Activated T-helper 1 cell treated with Interleukin-2 at 50 U/mL for 16 hours (primary cell): ENCODE data around the gene PERCC1.
"Not testable (repeated sequence)": the region's sequence is repeated elsewhere in the genome, so short reads cannot be mapped to it uniquely, and the experiment has no call there.

Source experiments
- DNase-seq: peaks from one replicate; pipeline ENCODE4 v3.0.0-alpha.2; 2020; ENCODE audit warnings: low read depth

PERCC1 gene

GRCh38 chr16:1450218-1450617 is 19.3 kb downstream of the PERCC1 start:
- DNase-seq, result no peak

DNA sequence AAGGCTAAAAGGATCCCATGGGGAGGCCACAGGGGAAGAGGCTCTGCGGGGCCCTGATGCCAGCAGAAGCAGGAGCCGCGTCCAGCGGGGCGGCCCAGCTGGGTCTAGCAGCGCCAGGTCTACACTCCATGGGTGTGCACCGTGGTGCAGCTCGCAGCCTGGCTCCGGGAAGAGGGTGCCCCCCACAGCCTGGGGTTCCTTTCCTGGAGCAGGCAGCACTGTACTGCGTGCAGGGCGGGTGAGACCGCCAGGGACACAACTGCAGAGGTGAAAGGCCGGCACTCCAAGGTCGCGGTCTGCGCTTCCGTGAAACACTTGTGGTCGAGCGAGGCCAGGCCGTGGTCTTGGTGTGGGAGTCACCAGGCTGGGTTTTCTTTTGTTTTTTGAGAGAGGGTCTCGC is 20.0 kb downstream of the PERCC1 start:
- no peak for DNase-seq

GRCh38 chr16:1451702-1452392 is 21.0 kb downstream of the PERCC1 start:
- no peak for DNase-seq

GRCh38 chr16:1452530-1452929 is 21.7 kb downstream of the PERCC1 start:
- no peak for DNase-seq

DNA sequence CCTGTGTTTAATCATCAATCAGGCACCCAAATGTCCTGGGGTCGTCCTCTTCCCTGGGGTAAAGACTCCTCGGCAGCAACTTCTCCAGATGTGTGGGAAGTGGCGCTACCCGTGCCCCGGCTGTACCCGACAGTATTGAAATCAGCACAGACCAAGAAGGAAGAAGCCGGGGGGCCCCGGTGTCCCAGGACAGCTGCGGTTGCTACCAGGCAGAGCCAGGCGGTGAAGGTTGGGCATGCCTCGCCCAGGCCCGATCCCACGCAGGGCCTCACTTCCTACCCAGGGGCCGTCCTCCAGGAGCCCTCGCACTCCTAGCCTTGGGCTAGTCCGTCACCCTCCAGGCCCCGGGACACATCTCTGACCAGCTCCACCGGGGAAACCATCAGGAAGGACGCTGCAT is 22.4 kb downstream of the PERCC1 start:
- DNase-seq, result no peak

DNA sequence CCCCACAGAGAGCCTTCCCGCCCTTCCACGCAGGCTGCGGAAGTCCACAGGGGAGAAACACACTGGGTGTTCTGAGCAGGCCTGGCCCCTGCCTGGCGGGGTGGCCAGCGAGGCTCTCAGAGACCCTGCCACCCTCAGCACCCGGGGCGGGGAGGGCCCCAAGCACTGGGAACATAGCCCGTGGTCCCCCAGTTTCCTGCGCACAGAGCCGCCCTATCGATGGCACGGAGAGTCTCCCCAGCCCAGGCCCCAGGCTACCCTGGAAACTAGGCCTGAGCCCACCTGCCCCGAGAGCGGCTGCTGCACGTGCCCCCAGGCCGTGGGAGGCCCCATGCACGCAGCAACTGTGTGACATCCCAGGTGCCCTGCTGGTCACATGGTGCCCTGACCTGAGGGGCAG is 23.7 kb downstream of the PERCC1 start:
- DNase-seq, result no peak

DNA sequence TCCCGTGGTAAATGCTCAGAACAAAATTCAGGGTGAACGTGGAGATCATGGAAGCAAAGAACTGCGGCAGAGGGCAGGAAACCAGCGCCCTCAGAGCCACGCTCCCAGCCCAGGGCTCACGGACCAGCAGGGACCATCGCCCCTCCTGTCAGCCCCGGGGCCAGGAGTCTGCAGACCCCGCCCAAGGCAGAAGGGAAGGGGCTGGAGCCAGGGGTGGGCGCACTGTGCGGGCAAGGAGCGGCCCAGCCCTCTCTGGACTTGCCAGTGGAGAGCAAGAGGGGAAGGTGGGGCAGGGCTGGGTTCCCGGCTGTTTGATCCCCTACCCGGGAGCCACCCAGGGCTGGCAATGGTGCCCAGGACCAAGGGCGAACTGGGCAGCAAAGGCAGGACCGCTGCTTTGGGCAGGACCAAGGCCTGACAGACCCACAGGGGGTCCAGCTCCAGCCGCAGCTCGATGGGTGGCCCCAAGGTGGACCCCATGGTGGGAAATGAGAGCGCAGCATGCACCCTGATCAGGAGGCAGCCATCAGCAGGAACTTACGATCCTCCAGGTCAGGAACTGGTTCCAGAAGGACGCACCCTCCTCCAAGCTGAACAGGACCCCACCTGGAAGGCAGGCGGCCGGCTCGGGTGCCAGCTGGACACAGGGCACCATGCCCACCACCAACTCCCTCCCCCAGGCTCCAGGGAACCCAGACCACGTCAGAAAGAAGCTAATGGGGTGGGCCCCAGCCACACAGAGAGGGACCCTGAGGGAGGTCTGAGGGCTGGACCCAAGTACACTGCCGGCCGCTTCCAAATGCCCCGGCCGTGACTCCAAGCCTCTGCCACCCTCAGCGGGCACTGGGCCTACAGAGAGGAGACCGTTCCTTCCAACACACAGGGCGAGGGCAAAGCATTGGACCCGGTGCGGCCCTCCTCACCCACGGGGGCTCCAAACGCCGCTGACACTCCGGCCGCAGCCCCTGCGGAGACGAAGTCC is 24.6 kb downstream of the PERCC1 start:
- no peak for DNase-seq

DNA sequence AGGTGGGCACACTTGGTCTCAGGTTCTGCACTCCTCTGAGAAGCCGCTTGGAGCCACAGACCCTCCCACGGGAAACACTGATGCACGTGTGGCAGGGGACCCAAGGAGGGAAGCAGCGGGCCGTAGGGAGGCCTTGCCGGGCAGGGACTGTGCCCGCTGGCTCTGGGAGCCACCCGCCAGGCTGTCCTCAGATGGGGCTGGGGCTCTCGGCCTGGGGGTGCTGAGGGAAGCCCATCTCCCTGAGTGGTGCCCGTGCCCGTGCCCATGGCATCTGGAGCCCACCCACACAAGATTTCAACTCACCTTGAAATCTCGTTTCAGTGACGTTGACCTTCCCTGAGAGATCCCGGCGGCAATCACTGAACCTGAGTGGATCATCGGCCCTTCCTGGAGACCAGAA is 26.1 kb downstream of the PERCC1 start:
- no peak for DNase-seq

GRCh38 chr16:1457489-1458245 is 26.8 kb downstream of the PERCC1 start:
- DNase-seq, result no peak

DNA sequence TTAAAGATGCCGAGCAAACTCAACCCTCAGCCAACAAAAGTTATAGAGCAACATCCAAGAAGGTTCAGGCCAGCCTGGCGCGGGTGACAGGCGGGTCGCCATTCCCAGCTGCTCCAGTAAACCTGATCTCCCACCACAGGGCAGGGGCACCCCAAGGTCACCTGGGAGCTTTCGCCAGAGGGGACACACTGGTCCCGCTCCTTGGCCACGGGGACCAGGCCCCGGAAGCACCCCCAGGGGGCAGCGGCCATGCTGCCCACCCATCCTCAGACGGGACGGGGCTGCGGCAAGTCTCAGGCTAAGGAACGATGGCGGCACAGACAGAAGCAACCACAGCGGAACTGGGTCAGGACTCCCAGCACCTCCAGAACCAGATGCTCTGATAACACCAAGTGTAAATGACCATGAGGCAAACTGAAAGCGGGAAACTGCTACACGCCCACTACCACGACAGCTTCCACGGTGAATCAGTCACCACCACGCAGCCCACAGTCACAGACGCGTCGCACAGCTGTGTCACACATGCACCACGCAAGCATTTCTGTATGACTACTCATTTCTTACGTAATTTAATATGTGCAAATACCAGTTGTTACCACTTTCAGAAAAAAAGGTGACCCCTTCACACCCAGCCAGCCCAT is 27.6 kb downstream of the PERCC1 start:
- no peak for DNase-seq

DNA sequence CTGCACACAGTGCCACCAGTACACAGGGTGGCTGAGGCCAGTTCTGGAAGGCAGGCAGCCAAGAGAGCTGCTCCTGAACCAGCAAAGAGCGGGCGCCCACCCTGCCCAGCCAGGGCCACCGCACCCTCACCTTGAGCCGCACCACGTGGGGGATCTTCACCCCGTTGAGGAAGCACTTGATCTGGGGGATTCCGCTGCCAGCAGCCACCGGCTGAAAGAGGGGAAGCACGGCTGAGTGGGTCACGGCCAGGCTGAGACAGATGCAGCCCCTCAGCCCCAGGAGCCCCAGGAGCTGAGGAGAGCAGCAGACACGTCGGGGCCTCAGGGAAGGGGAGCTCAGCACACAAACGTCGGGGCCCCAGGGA is 28.1 kb downstream of the PERCC1 start:
- DNase-seq, result no peak

DNA sequence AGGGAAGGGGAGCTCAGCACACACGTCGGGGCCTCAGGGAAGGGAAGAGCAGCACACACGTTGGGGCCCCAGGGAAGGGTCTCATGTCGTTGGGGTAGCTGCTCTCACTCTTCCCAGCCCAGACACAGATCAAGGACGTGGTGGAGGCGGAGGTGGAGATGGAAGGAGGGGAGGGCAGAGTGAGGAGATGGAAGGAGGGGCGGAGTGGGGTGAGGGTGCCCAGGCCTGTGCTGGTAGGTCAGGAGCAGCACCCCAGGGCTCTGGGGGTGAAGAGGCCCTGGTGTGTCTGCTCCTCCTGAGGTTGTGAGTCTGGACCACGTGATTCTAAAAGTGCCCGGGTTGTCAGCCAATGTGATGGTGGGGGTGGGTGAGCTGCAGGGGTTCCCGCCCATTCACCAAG is 29.1 kb downstream of the PERCC1 start:
- no peak for DNase-seq

DNA sequence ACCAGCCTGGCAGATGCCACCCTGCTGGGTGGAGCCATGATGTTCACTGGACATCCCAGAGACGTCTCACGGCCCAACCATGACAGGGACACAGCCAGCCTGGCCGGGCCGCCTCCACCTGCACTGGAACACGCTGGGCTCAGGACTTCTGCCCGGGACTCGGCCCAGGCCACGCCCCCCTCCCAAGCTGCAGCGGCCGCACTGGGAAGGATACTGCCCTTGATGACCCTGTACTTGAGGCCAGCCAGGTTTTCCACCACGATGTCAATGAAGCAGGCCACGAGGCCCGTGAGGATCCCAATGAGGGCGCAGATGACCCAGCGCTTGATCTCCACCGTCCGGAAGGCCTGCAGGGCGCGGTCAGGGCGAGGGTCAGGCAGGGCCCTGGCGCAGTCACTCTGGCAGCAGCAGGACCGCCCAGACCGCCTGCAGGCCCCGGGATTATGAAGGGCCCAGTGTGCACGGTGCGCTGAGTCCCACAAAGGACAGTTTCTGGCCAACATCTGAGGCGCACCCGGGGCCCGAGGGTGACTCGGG is 29.8 kb downstream of the PERCC1 start:
- no peak for DNase-seq

DNA sequence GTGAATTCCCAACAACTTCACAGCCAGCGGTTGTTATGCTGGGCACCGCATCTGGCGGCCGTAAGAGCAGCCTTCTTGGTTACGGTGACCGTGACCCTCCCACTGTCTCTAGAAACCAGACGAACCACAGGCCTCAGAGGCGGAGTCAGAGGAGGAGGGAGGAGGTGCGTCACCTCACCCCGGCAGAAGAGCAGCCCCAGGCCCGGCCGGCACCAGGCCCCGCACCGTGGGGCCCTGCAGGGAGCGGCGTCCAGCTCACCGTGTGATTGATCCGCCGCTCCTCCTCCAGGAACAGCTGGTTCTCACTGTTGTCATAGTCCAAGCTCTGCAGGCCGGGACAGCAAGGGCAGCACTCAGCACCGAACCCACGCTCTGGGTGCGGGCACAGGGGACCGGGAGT is 30.3 kb downstream of the PERCC1 start:
- DNase-seq, result no peak

DNA sequence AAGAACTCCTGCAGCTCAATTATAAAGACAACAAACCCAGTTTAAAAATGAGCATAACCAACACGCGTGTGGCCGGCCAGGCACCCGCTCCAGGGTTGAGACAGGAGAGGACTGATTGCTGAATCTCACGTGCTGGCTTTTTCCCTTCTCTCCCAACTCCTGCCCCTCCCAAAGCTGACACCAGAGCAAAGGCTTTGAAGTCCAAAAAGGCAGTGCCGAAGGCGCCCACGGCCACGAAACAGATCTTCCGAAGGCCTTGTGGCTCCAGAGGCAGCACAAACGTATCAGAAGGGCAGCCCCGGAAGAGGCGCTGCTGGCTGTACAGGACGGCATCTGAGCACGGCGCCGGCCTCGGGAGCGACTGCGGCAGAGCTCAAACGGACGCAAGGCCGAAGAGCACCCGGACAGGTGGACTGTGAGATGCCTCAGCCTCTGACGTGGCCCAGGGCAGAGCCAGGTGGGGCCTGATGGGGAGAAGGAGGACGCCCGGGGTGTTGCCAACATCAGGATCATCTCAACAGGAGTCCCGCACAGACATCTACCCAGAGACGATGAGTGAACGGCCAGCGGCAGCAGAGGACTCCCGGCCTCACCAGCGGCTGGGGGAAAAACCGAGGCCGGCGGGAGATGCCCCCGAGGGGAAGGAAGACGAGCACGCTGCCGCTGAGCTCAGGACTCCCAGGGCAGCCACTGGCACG is 33.5 kb downstream of the PERCC1 start:
- DNase-seq, result no peak

GRCh38 chr16:1464894-1465566 is 34.2 kb downstream of the PERCC1 start:
- DNase-seq, result no peak

DNA sequence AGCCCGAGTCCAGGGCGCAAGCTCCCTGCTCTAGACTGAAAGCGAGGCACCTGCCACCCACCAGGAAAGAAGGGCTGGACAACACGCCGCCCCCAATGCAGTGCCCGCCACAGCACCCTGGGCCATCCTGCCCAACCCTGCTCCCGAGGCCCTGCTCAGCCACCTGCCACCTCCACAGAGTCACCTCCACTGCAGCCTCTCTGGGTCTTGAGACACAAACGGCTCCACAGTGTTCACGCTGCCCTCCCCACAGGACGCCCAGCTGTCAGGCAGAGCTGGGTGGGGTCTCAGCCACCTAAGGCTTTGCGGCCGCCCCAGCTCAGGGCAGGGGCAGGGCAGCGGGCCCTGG is 34.7 kb downstream of the PERCC1 start:
- DNase-seq, result no peak

DNA sequence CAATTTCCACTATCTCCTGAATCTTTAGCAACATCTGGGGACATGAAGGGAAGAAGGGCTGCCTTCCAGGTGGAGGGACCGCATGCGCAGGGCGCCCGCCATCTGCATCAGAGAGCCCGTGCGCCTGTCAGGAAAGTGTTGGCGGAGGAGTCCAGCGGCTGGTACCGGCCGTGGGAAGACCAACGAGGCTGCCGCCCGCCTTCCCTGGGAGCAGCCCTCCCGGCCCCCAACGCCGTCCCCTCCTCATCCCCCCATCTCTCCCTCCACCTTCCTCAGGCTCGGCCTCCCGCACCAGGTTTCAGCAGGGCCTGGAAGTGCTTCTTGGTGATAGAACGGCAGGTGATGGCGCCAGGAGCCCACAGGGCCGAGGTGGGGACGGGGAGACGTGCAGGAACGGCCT is 35.2 kb downstream of the PERCC1 start:
- no peak for DNase-seq

GRCh38 chr16:1466968-1467521 is 36.2 kb downstream of the PERCC1 start:
- no peak for DNase-seq

DNA sequence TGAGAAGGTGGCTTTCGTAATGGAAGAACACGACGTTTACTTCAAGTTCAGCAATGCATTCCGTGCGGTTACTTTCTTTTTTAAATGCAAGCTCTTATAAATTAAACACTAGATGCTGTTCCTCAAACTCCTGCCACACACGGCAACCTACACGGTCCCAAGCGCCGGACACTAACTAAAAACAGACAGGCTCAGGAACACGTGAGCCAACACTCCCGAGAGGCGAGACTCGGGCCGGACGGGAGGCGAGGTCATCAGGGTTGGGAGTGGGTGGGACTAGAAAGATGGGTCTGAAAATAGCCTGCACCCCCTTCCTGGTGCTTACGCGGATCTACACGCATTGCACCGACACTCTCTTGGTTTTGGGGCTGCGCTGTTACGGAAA is 37.5 kb downstream of the PERCC1 start:
- no peak for DNase-seq

- not testable (repeated sequence) for DNase-seq
Observed at GRCh38 chr16:1469141-1469540, 38.3 kb downstream of the PERCC1 start.
